ENCODE results near the gene LGALS12.
A peak's percentile ranks its signal among the peaks of the same experiment; 100 is the strongest.

LGALS12 gene

DNA sequence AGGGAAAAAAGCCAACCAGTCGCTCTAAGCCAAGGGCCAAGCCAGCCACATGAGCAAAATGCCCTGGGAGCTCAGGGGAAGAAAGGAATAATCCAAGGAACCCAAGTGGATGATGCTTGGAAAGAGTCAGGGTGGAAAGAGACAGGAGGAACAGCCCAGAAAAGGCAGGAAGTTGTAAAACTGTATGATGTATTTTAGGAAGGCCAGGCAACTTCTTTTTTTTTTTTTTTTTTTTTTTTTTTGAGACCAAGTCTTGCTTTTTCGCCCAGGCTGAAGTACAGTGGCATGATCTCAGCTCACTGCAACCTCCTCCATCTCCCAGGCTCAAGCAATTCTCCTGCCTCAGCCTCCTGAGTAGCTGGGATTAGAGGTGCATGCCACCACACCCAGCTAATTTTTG is 1.6 kb downstream of the LGALS12 start:
- Histone ChIP-seq H3K9me3 (ENCODE audit: insufficient read depth, low read depth, low read length) (no peaks in the 10 kb centered on the region), H3K9ac (ENCODE audit: low read depth, low read length, poor library complexity, severe bottlenecking) (peak overlapping the region; percentile 72), H3K79me2 (ENCODE audit: insufficient read depth, low read length) (peaks cover 29% of the 10 kb centered on the region), H2AFZ (ENCODE audit: low read length) (no peak overlapping the region), H3K9me2 (replicated peaks; ENCODE audit: low read depth, low read length) (no peaks in the 10 kb centered on the region), H3K27me3 (ENCODE audit: insufficient read depth, low read length, poor library complexity, severe bottlenecking) (no peaks in the 10 kb centered on the region), H3K36me3 (ENCODE audit: insufficient read depth, low read length) (no peaks in the 10 kb centered on the region), H4K20me1 (ENCODE audit: insufficient read depth, low read length, poor library complexity, severe bottlenecking) (no peaks in the 10 kb centered on the region), H3K4me2 (ENCODE audit: low read depth, low read length, poor library complexity, severe bottlenecking) (peak overlapping the region; percentile 88), H3K4me3 (ENCODE audit: low read length, poor library complexity, severe bottlenecking) (peak overlapping the region; percentile 74), H3F3A (ENCODE audit: low read depth) (peaks cover 5% of the 10 kb centered on the region; the same call in 1 of the 2 replicates), H3K4me1 (ENCODE audit: insufficient read depth, low read length, poor library complexity, severe bottlenecking) (peaks cover 83% of the 10 kb centered on the region)
- TF ChIP-seq EZH2phosphoT487 (IDR thresholded peaks at IDR 0.05; ENCODE audit: borderline replicate concordance), result no peak
- TF ChIP-seq, protein P1, sequence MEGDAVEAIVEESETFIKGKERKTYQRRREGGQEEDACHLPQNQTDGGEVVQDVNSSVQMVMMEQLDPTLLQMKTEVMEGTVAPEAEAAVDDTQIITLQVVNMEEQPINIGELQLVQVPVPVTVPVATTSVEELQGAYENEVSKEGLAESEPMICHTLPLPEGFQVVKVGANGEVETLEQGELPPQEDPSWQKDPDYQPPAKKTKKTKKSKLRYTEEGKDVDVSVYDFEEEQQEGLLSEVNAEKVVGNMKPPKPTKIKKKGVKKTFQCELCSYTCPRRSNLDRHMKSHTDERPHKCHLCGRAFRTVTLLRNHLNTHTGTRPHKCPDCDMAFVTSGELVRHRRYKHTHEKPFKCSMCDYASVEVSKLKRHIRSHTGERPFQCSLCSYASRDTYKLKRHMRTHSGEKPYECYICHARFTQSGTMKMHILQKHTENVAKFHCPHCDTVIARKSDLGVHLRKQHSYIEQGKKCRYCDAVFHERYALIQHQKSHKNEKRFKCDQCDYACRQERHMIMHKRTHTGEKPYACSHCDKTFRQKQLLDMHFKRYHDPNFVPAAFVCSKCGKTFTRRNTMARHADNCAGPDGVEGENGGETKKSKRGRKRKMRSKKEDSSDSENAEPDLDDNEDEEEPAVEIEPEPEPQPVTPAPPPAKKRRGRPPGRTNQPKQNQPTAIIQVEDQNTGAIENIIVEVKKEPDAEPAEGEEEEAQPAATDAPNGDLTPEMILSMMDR (conservative IDR thresholded peaks at IDR 0.05; ENCODE audit: low read length), result no peak

- H3K79me2 ChIP-seq (ENCODE audit: insufficient read depth, low read length), result peaks cover 29% of the 10 kb centered on the region
- H3K36me3 ChIP-seq (ENCODE audit: insufficient read depth, low read length), result no peaks in the 10 kb centered on the region
- peaks cover 78% of the 10 kb centered on the region for H3K4me1 ChIP-seq (ENCODE audit: insufficient read depth, low read length, poor library complexity, severe bottlenecking)
Observed at GRCh38 chr11:63508009-63508408, 2.1 kb downstream of the LGALS12 start.

DNA sequence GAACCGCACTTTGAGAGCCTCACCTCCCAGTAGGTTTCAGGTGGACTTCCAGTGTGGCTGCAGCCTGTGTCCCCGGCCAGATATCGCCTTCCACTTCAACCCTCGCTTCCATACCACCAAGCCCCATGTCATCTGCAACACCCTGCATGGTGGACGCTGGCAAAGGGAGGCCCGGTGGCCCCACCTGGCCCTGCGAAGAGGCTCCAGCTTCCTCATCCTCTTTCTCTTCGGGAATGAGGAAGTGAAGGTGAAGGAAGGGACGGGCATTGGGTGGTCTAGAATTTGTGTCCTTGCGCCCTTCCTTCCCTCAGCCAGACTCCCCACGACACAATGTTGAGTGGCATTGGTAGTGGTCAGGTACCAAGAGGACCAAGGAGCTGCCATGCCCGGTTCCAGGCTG is 2.9 kb downstream of the LGALS12 start:
- no peak overlapping the region for H2AFZ ChIP-seq (ENCODE audit: low read length)
- H3K4me1 ChIP-seq (ENCODE audit: insufficient read depth, low read length, poor library complexity, severe bottlenecking), result peaks cover 71% of the 10 kb centered on the region
- no peaks in the 10 kb centered on the region for H3F3A ChIP-seq (ENCODE audit: low read depth)
- no peak for TF ChIP-seq EZH2phosphoT487 (IDR thresholded peaks at IDR 0.05; ENCODE audit: borderline replicate concordance)
- TF ChIP-seq, protein P1 (conservative IDR thresholded peaks at IDR 0.05; ENCODE audit: low read length), result no peak
- no peaks in the 10 kb centered on the region for H3K9me3 ChIP-seq (ENCODE audit: insufficient read depth, low read depth, low read length)
- peak overlapping the region; percentile 88 for H3K4me2 ChIP-seq (ENCODE audit: low read depth, low read length, poor library complexity, severe bottlenecking)
- H3K27me3 ChIP-seq (ENCODE audit: insufficient read depth, low read length, poor library complexity, severe bottlenecking), result no peaks in the 10 kb centered on the region
- H3K36me3 ChIP-seq (ENCODE audit: insufficient read depth, low read length), result no peaks in the 10 kb centered on the region
- peaks cover 29% of the 10 kb centered on the region for H3K79me2 ChIP-seq (ENCODE audit: insufficient read depth, low read length)
- H3K9ac ChIP-seq (ENCODE audit: low read depth, low read length, poor library complexity, severe bottlenecking), result no peak overlapping the region
- H3K4me3 ChIP-seq (ENCODE audit: low read length, poor library complexity, severe bottlenecking), result peak overlapping the region; percentile 74
- H4K20me1 ChIP-seq (ENCODE audit: insufficient read depth, low read length, poor library complexity, severe bottlenecking), result no peaks in the 10 kb centered on the region
- no peaks in the 10 kb centered on the region for H3K9me2 ChIP-seq (replicated peaks; ENCODE audit: low read depth, low read length)

More at GRCh38 chr11:63508009-63508408, 2.1 kb downstream of the LGALS12 start:
- TF ChIP-seq, protein P1 (conservative IDR thresholded peaks at IDR 0.05; ENCODE audit: low read length), result peak; percentile 78
- no peak for TF ChIP-seq EZH2phosphoT487 (IDR thresholded peaks at IDR 0.05; ENCODE audit: borderline replicate concordance)
- Histone ChIP-seq H4K20me1 (ENCODE audit: insufficient read depth, low read length, poor library complexity, severe bottlenecking) (no peaks in the 10 kb centered on the region), H3K9me3 (ENCODE audit: insufficient read depth, low read depth, low read length) (no peaks in the 10 kb centered on the region), H3K9ac (ENCODE audit: low read depth, low read length, poor library complexity, severe bottlenecking) (peak overlapping the region; percentile 72), H3K4me3 (ENCODE audit: low read length, poor library complexity, severe bottlenecking) (peak overlapping the region; percentile 74), H3K9me2 (replicated peaks; ENCODE audit: low read depth, low read length) (no peaks in the 10 kb centered on the region), H3K27me3 (ENCODE audit: insufficient read depth, low read length, poor library complexity, severe bottlenecking) (no peaks in the 10 kb centered on the region), H3F3A (ENCODE audit: low read depth) (no peaks in the 10 kb centered on the region), H3K4me2 (ENCODE audit: low read depth, low read length, poor library complexity, severe bottlenecking) (peak overlapping the region; percentile 88), H2AFZ (ENCODE audit: low read length) (no peak overlapping the region)

Data from Loucy (cell line).